HCT116 (cell line): Measurements from ENCODE around the gene SUGCT. TPM values are rescaled to one million over a fixed set of nuclear protein-coding genes. Genes with fewer than 3 reads are reported as not detected.

Source experiments
- ATAC-seq: fragments of 200-7000 bp; cut with Tn5 transposase; 2 replicates; pipeline ENCODE4 v1.9.1; 2020; ENCODE audit warnings: mild to moderate bottlenecking, moderate library complexity
- BruUV-seq: library from RNA; stranded (reverse); fragments of 400-500 nt; replicated peaks from 2 replicates; lab custom pipeline; 2021; lab: Mats Ljungman, UMichigan
- CTCF ChIA-PET: fragments of 300-600 bp; sonication (Branson Sonifier 250); formaldehyde crosslinking; loops from one replicate; lab custom pipeline; 2021; ENCODE audit warnings: antibody characterized with exemption; lab: Charles Lee
- POLR2A ChIA-PET: fragments of 300-600, 350-600 bp; sonication (Branson Sonifier 250); formaldehyde crosslinking; loops from one replicate; lab custom pipeline; 2021; ENCODE audit warnings: antibody characterized with exemption; lab: Charles Lee
- RAD21 ChIA-PET, 2 experiments: fragments of 300-600 bp; sonication (Branson Sonifier 250); formaldehyde crosslinking; loops; one replicate each; lab custom pipeline; 2023; ENCODE audit warnings: low total read pairs in 2 of 2; ENCODE audit not compliant: uncharacterized antibody in 2 of 2, unreplicated experiment in 2 of 2, low non-redundant PET in 1 of 2; lab: Charles Lee
- DNase-seq: peaks from one replicate; pipeline ENCODE4 v3.0.0-alpha.2; 2010; ENCODE audit warnings: low read depth, low spot score
- H2AFZ ChIP-seq: fragments of 200-600 bp; shearing (Covaris generic), sonication (generic); 2 replicates; pipeline ENCODE4 v1.6.1; 2017; ENCODE audit warnings: low read depth, mixed run types, mixed read lengths, antibody characterized with exemption, low read length; ENCODE audit not compliant: poor library complexity, severe bottlenecking
- H3K27ac ChIP-seq: 2 replicates; pipeline ENCODE4 v1.5.1; 2012; ENCODE audit warnings: low read depth, low read length
- H3K27me3 ChIP-seq: fragments of 200-600 bp; sonication (generic); 2 replicates; pipeline ENCODE4 v1.6.1; 2016; ENCODE audit warnings: mixed run types, low read length, mixed read lengths; ENCODE audit not compliant: insufficient read depth
- H3K36me3 ChIP-seq, 2 experiments: fragments of 200-500 bp in 1 of 2; fragments of 200-600 bp in 1 of 2; sonication (Bioruptor generic) in 1 of 2; sonication (generic) in 1 of 2; 2 replicates each; pipeline versions ENCODE4 v1.5.1 to v1.6.1; 2014 to 2016; ENCODE audit warnings: low read length in 2 of 2, inconsistent platforms in 1 of 2, mixed read lengths in 1 of 2, mixed run types in 1 of 2; ENCODE audit not compliant: insufficient read depth in 2 of 2, control insufficient read depth in 1 of 2
- H3K4me1 ChIP-seq, 2 experiments: fragments of 200-600 bp in 1 of 2; sonication (generic) in 1 of 2; 2 replicates each; pipeline versions ENCODE4 v1.5.1 to v1.6.1; 2012 to 2017; ENCODE audit warnings: low read length in 2 of 2, inconsistent platforms in 1 of 2, mild to moderate bottlenecking in 1 of 2, mixed read lengths in 1 of 2, mixed run types in 1 of 2, moderate library complexity in 1 of 2; ENCODE audit not compliant: insufficient read depth in 2 of 2, control insufficient read depth in 1 of 2
- H3K4me2 ChIP-seq: fragments of 200-600 bp; sonication (generic); 2 replicates; pipeline ENCODE4 v1.6.1; 2017; ENCODE audit warnings: mixed run types, low read length, mixed read lengths
- H3K4me3 ChIP-seq, 2 experiments: fragments of 200-600 bp in 1 of 2; sonication (generic) in 1 of 2; replicated peaks in 1 of 2; 2 replicates each; pipeline ENCODE4 v1.5.1; 2011 to 2016; ENCODE audit warnings: low read length in 2 of 2, control low read depth in 1 of 2, low read depth in 1 of 2, mild to moderate bottlenecking in 1 of 2, mixed read lengths in 1 of 2, mixed run types in 1 of 2
- H3K79me2 ChIP-seq: fragments of 200-600 bp; sonication (generic); 2 replicates; pipeline ENCODE4 v1.6.1; 2017; ENCODE audit warnings: mild to moderate bottlenecking, mixed run types, low read length, moderate library complexity, mixed read lengths; ENCODE audit not compliant: insufficient read depth
- H3K9ac ChIP-seq: fragments of 200-600 bp; sonication (generic); 2 replicates; pipeline ENCODE4 v1.6.1; 2016; ENCODE audit warnings: low read length, mixed read lengths
- H3K9me2 ChIP-seq: fragments of 200-600 bp; sonication (generic), shearing (Covaris generic); 2 replicates; pipeline ENCODE4 v1.6.1; 2017; ENCODE audit warnings: mixed run types, mild to moderate bottlenecking, moderate library complexity; ENCODE audit not compliant: insufficient read depth
- H3K9me3 ChIP-seq, 2 experiments: fragments of 200-500 bp in 1 of 2; fragments of 200-600 bp in 1 of 2; sonication (Bioruptor generic) in 1 of 2; sonication (generic) in 1 of 2; 2 replicates each; pipeline ENCODE4 v1.6.1; 2014 to 2017; ENCODE audit warnings: low read length in 2 of 2, mixed read lengths in 2 of 2, inconsistent platforms in 1 of 2, low read depth in 1 of 2, mild to moderate bottlenecking in 1 of 2, mixed run types in 1 of 2, moderate library complexity in 1 of 2; ENCODE audit not compliant: control insufficient read depth in 1 of 2, insufficient read depth in 1 of 2
- H4K20me1 ChIP-seq: fragments of 200-600 bp; sonication (generic), shearing (Covaris generic); 2 replicates; pipeline ENCODE4 v1.6.1; 2017; ENCODE audit warnings: mixed run types, mild to moderate bottlenecking, moderate library complexity; ENCODE audit not compliant: insufficient read depth
- ATF3 ChIP-seq: IDR thresholded peaks from 2 replicates; pipeline ENCODE4 v1.6.1; 2012
- CTCF ChIP-seq, 3 experiments: fragments of 200-600 bp in 1 of 3; sonication (generic) in 1 of 3; IDR thresholded peaks in 2 of 3; conservative IDR thresholded peaks in 1 of 3; 2 replicates each; pipeline ENCODE4 v1.5.1; 2012 to 2017; ENCODE audit warnings: low read depth in 2 of 3, low read length in 2 of 3, antibody characterized with exemption in 1 of 3, borderline replicate concordance in 1 of 3, control low read depth in 1 of 3, mild to moderate bottlenecking in 1 of 3, mixed read lengths in 1 of 3, mixed run types in 1 of 3, moderate library complexity in 1 of 3; ENCODE audit not compliant: insufficient read depth in 1 of 3
- EGR1 ChIP-seq: IDR thresholded peaks from 2 replicates; pipeline ENCODE4 v1.6.1; 2012; ENCODE audit warnings: low read depth
- EZH2 ChIP-seq: fragments of 200-600 bp; sonication (generic); IDR thresholded peaks from 2 replicates; pipeline ENCODE4 v1.6.1; 2017; ENCODE audit warnings: antibody characterized with exemption, mixed run types
- MAX ChIP-seq: IDR thresholded peaks from 2 replicates; pipeline ENCODE4 v1.6.1; 2012
- POLR2A ChIP-seq: IDR thresholded peaks from 2 replicates; pipeline ENCODE4 v1.7.0; 2011; ENCODE audit warnings: borderline replicate concordance; ENCODE audit not compliant: insufficient read depth, insufficient read length; ENCODE audit errors: extremely low read depth
- REST ChIP-seq: IDR thresholded peaks from 2 replicates; pipeline ENCODE4 v1.6.1; 2012; ENCODE audit warnings: low read depth
- SIN3A ChIP-seq: IDR thresholded peaks from 2 replicates; pipeline ENCODE4 v1.6.1; 2012; ENCODE audit warnings: low read depth
- SP1 ChIP-seq: IDR thresholded peaks from 2 replicates; pipeline ENCODE4 v1.6.1; 2012; ENCODE audit warnings: low read depth
- ZFX ChIP-seq: fragments of 450-650 bp; IDR thresholded peaks from 2 replicates; pipeline ENCODE4 v1.6.1; 2017
- intact Hi-C: fragments of 100-400 bp; cut with micrococcal nuclease; formaldehyde crosslinking; loops from 2 replicates; pipeline ENCODE4 v1.10.0; 2022
- total RNA-seq: library from RNA; stranded (reverse); gene quantifications from one replicate; pipeline ENCODE4 v1.2.1, GENCODE V29; 2021; ENCODE audit not compliant: unreplicated experiment

The SUGCT gene
- total RNA-seq, 1 experiment from 2014 or later = 4.4 TPM

GRCh38 chr7:40888499-40888898 lies 753.7 kb downstream of the SUGCT start:
- Histone ChIP-seq H3K4me1 (peaks cover 0 to 9% of the 10 kb centered on the region in 2 experiments; a peak in 2 of 4 replicates), H3K4me2 (no peak overlapping the region), H3K9ac (no peak overlapping the region), H3K27ac (no peak overlapping the region), H4K20me1 (no peaks in the 10 kb centered on the region), H3K9me2 (no peaks in the 10 kb centered on the region), H3K27me3 (no peaks in the 10 kb centered on the region), H3K9me3 (no peaks in the 10 kb centered on the region), H3K79me2 (no peaks in the 10 kb centered on the region), H3K4me3 (no peak overlapping the region), H2AFZ (no peak overlapping the region), H3K36me3 (no peaks in the 10 kb centered on the region)
- ATAC-seq = no peak
- DNase-seq = no peak
- BruUV-seq = no TSS peak
- TF ChIP-seq ATF3 = no peak
- TF ChIP-seq SIN3A = no peak
- TF ChIP-seq EZH2 = no peak
- TF ChIP-seq CTCF (IDR thresholded peaks at IDR 0.05 in 2 of 3, conservative IDR thresholded peaks at IDR 0.05 in 1 of 3; ENCODE audit: borderline replicate concordance in 1 of 3, insufficient read depth in 1 of 3, low read depth in 2 of 3, low read length in 2 of 3) = no peak
- intact Hi-C loops = no loop called here
- ChIA-PET CTCF (no interaction called here), RAD21 (no interaction called here), POLR2A (no interaction called here)

GRCh38 chr7:40889099-40889498 lies 754.3 kb downstream of the SUGCT start:
- ATAC-seq (no peak), DNase-seq (no peak)
- Histone ChIP-seq H3K36me3 (no peaks in the 10 kb centered on the region), H3K4me2 (no peak overlapping the region), H2AFZ (no peak overlapping the region), H3K9ac (no peak overlapping the region), H3K27ac (no peak overlapping the region), H4K20me1 (no peaks in the 10 kb centered on the region), H3K4me1 (peaks cover 0 to 9% of the 10 kb centered on the region in 2 experiments; a peak in 2 of 4 replicates), H3K27me3 (no peaks in the 10 kb centered on the region), H3K79me2 (no peaks in the 10 kb centered on the region), H3K4me3 (no peak overlapping the region), H3K9me2 (no peaks in the 10 kb centered on the region), H3K9me3 (no peaks in the 10 kb centered on the region)
- ChIA-PET CTCF (no interaction called here), RAD21 (no interaction called here), POLR2A (no interaction called here)
- TF ChIP-seq POLR2A (no peak), SP1 (no peak), REST (no peak), ZFX (no peak), MAX (no peak), EGR1 (no peak)
- no TSS peak for BruUV-seq
- intact Hi-C loops = no loop called here
